Esophagus muscularis mucosa (tissue), 4 donors: ENCODE measurements around the gene MEAK7.

Source experiments
- EP300 ChIP-seq: sonication (generic); formaldehyde crosslinking; IDR thresholded peaks from one replicate; pipeline ENCODE4 v1.6.1; 2017; ENCODE audit warnings: antibody characterized with exemption
- POLR2A ChIP-seq: fragments of 450-650 bp; IDR thresholded peaks from one replicate; pipeline ENCODE4 v1.6.1; 2017; ENCODE audit warnings: antibody characterized with exemption, moderate library complexity, mild to moderate bottlenecking, low read depth
- POLR2AphosphoS5 ChIP-seq, 2 donors: sonication (generic); formaldehyde crosslinking; IDR thresholded peaks; one replicate each; pipeline ENCODE4 v1.6.1; 2017; ENCODE audit warnings: antibody characterized with exemption in 2 of 2
- TF ChIP-seq, protein P1 (sequence below), 3 experiments: fragments of 200-600 bp in 2 of 3; fragments of 450-650 bp in 1 of 3; sonication (generic) in 2 of 3; IDR thresholded peaks; one replicate each; pipeline ENCODE4 v1.5.1; 2017 to 2019; ENCODE audit warnings: antibody characterized with exemption in 3 of 3, mild to moderate bottlenecking in 2 of 3, moderate library complexity in 1 of 3

DNA sequence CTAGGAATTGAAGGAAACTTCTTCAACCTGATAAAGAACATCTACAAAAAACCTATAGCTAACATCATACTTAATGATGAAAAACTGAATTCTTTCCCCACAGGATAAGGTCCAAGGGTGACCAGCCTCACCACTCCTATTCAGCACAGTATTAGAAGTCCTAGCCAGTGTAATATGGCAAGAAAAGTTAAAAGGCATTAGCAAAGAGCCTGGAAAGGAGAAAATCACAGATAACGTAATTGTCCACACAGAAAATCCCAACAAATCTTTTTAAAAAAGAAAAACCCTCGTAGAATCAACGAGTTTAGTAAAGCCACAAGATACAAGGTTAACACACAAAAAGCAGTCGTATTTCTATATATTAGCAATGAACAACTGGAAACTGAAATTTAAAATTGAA lies 37.8 kb downstream of the MEAK7 start:
- TF ChIP-seq, protein P1, sequence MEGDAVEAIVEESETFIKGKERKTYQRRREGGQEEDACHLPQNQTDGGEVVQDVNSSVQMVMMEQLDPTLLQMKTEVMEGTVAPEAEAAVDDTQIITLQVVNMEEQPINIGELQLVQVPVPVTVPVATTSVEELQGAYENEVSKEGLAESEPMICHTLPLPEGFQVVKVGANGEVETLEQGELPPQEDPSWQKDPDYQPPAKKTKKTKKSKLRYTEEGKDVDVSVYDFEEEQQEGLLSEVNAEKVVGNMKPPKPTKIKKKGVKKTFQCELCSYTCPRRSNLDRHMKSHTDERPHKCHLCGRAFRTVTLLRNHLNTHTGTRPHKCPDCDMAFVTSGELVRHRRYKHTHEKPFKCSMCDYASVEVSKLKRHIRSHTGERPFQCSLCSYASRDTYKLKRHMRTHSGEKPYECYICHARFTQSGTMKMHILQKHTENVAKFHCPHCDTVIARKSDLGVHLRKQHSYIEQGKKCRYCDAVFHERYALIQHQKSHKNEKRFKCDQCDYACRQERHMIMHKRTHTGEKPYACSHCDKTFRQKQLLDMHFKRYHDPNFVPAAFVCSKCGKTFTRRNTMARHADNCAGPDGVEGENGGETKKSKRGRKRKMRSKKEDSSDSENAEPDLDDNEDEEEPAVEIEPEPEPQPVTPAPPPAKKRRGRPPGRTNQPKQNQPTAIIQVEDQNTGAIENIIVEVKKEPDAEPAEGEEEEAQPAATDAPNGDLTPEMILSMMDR (IDR thresholded peaks at IDR 0.05) = no peak
- no peak for TF ChIP-seq POLR2A
- no peak for TF ChIP-seq EP300
- TF ChIP-seq POLR2AphosphoS5 (IDR thresholded peaks at IDR 0.05) = no peak
